ENCODE data around the gene TRIM8.

- no peak for TF ChIP-seq RCOR1 (IDR thresholded peaks at IDR 0.05; ENCODE audit: borderline replicate concordance in 1 of 2, low read depth in 2 of 2, low read length in 2 of 2)
- no peak for TF ChIP-seq ZNF76 (CRISPR knock-in tag; IDR thresholded peaks at IDR 0.05; ENCODE audit: borderline replicate concordance)
- TF ChIP-seq ZNF699 (CRISPR knock-in tag; IDR thresholded peaks at IDR 0.05; ENCODE audit: insufficient replicate concordance) = no peak
- TF ChIP-seq CTCF (IDR thresholded peaks at IDR 0.05 in 2 of 3, conservative IDR thresholded peaks at IDR 0.05 in 1 of 3; ENCODE audit: insufficient read depth in 2 of 3, low read depth in 1 of 3, low read length in 3 of 3) = no peak
- TF ChIP-seq GATA2 (CRISPR knock-in tag; IDR thresholded peaks at IDR 0.05) = no peak
- TF ChIP-seq PRDM10 (IDR thresholded peaks at IDR 0.05; ENCODE audit: partially characterized antibody) = no peak
- no peak for TF ChIP-seq CLOCK (CRISPR knock-in tag; IDR thresholded peaks at IDR 0.05; ENCODE audit: borderline replicate concordance)
- no peak for TF ChIP-seq RAD51 (IDR thresholded peaks at IDR 0.05; ENCODE audit: borderline replicate concordance, low read depth)
- no peak for TF ChIP-seq EWSR1 (IDR thresholded peaks at IDR 0.05; ENCODE audit: borderline replicate concordance, low read depth, partially characterized antibody)
- no peak for TF ChIP-seq ZNF668 (CRISPR knock-in tag; IDR thresholded peaks at IDR 0.05)
These were observed 17.0 kb upstream of the TRIM8 start for GRCh38 chr10:102627291-102627735.
